ENCODE data around the gene SLC12A9.

The SLC12A9 gene

GRCh38 chr7:100881136-100881535, 28.6 kb downstream of the SLC12A9 start:
- H3K4me3 ChIP-seq (ENCODE audit: low read depth, low read length) = no peak overlapping the region
- no peak for DNase-seq (ENCODE audit: low read depth)
- TF ChIP-seq POLR2A (IDR thresholded peaks at IDR 0.05; ENCODE audit: extremely low read depth, insufficient read length) = no peak
- TF ChIP-seq, protein P1, sequence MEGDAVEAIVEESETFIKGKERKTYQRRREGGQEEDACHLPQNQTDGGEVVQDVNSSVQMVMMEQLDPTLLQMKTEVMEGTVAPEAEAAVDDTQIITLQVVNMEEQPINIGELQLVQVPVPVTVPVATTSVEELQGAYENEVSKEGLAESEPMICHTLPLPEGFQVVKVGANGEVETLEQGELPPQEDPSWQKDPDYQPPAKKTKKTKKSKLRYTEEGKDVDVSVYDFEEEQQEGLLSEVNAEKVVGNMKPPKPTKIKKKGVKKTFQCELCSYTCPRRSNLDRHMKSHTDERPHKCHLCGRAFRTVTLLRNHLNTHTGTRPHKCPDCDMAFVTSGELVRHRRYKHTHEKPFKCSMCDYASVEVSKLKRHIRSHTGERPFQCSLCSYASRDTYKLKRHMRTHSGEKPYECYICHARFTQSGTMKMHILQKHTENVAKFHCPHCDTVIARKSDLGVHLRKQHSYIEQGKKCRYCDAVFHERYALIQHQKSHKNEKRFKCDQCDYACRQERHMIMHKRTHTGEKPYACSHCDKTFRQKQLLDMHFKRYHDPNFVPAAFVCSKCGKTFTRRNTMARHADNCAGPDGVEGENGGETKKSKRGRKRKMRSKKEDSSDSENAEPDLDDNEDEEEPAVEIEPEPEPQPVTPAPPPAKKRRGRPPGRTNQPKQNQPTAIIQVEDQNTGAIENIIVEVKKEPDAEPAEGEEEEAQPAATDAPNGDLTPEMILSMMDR (IDR thresholded peaks at IDR 0.05; ENCODE audit: low read depth, low read length) = no peak
- TF ChIP-seq, protein P2, sequence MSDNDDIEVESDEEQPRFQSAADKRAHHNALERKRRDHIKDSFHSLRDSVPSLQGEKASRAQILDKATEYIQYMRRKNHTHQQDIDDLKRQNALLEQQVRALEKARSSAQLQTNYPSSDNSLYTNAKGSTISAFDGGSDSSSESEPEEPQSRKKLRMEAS (IDR thresholded peaks at IDR 0.05; ENCODE audit: low read depth, low read length) = no peak
- TF ChIP-seq MYC (IDR thresholded peaks at IDR 0.05; ENCODE audit: low read depth, low read length) = no peak

- TF ChIP-seq MYC (IDR thresholded peaks at IDR 0.05; ENCODE audit: low read depth, low read length) (no peak), POLR2A (IDR thresholded peaks at IDR 0.05; ENCODE audit: extremely low read depth, insufficient read length) (no peak)
- TF ChIP-seq, protein P2 (IDR thresholded peaks at IDR 0.05; ENCODE audit: low read depth, low read length) = no peak
- TF ChIP-seq, protein P1 (IDR thresholded peaks at IDR 0.05; ENCODE audit: low read depth, low read length) = no peak
- DNase-seq (ENCODE audit: low read depth) = no peak
- H3K4me3 ChIP-seq (ENCODE audit: low read depth, low read length) = no peak overlapping the region
These were observed 29.7 kb downstream of the SLC12A9 start for GRCh38 chr7:100882201-100882600.

- no peak for TF ChIP-seq POLR2A (IDR thresholded peaks at IDR 0.05; ENCODE audit: extremely low read depth, insufficient read length)
- TF ChIP-seq, protein P2 (IDR thresholded peaks at IDR 0.05; ENCODE audit: low read depth, low read length) = no peak
- TF ChIP-seq MYC (IDR thresholded peaks at IDR 0.05; ENCODE audit: low read depth, low read length) = no peak
- TF ChIP-seq, protein P1 (IDR thresholded peaks at IDR 0.05; ENCODE audit: low read depth, low read length) = no peak
- H3K4me3 ChIP-seq (ENCODE audit: low read depth, low read length) = no peak overlapping the region
- no peak for DNase-seq (ENCODE audit: low read depth)
These were observed 30.4 kb downstream of the SLC12A9 start for GRCh38 chr7:100882785-100883526.

- DNase-seq (ENCODE audit: low read depth) = peak; percentile 45
These were observed 32.4 kb downstream of the SLC12A9 start for GRCh38 chr7:100884736-100885439.

DNA sequence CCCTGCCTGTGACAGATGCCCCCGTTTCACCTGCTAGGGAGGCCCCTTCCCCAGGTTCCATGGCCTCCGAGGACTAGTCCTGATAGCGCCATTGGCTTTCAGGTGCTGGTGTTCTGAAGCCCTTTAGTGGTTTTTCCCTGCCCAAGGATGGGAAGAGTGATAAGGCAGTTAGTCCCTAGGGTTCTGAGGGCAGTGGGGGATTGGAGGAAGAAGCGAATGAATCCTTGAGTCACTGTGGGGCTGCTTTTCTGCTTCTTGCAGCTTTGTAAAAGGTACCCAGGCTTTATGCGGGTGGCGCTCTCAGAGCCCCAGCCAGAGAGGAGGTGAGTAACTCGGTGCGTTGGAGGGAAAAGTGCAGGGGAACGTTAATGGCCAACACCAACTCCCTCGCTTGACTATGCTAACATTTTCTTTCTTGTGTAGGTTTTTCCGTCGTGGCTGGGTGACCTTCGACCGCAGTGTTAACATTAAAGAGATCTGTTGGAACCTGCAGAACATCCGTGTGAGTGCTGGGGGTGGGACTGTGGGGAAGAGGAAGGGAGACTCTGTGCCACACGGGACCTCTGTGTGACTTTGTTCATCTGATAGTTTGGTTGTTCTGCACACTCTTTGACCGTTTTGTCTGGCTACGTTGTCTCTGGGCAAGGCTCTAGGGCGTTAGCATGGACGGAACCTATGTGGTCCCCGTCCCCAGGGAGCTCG, 33.1 kb downstream of the SLC12A9 start:
- TF ChIP-seq, protein P2 (IDR thresholded peaks at IDR 0.05; ENCODE audit: low read depth, low read length) = no peak
- no peak for TF ChIP-seq MYC (IDR thresholded peaks at IDR 0.05; ENCODE audit: low read depth, low read length)
- no peak for TF ChIP-seq POLR2A (IDR thresholded peaks at IDR 0.05; ENCODE audit: extremely low read depth, insufficient read length)
- TF ChIP-seq, protein P1 (IDR thresholded peaks at IDR 0.05; ENCODE audit: low read depth, low read length) = no peak
- H3K4me3 ChIP-seq (ENCODE audit: low read depth, low read length) = no peak overlapping the region
- peak; percentile 34 for DNase-seq (ENCODE audit: low read depth)

More at GRCh38 chr7:100884736-100885439, 32.4 kb downstream of the SLC12A9 start:
- TF ChIP-seq, protein P1 (IDR thresholded peaks at IDR 0.05; ENCODE audit: low read depth, low read length) = no peak
- no peak for TF ChIP-seq POLR2A (IDR thresholded peaks at IDR 0.05; ENCODE audit: extremely low read depth, insufficient read length)
- TF ChIP-seq MYC (IDR thresholded peaks at IDR 0.05; ENCODE audit: low read depth, low read length) = no peak
- TF ChIP-seq, protein P2 (IDR thresholded peaks at IDR 0.05; ENCODE audit: low read depth, low read length) = no peak
- no peak overlapping the region for H3K4me3 ChIP-seq (ENCODE audit: low read depth, low read length)
